PC-9 (cell line): ENCODE data around the gene TMEM253. TPM values are rescaled to one million over a fixed set of nuclear protein-coding genes. Genes with fewer than 3 reads are reported as not detected.

Experiments
- BruUV-seq: library from RNA; stranded (reverse); fragments of 400-500 nt; replicated peaks from 2 replicates; lab custom pipeline; 2021; lab: Mats Ljungman, UMichigan
- CTCF ChIA-PET: fragments of 300-600 bp; sonication (Branson Sonifier 250); formaldehyde crosslinking; loops from one replicate; lab custom pipeline; 2022; ENCODE audit warnings: antibody characterized with exemption; lab: Charles Lee
- POLR2A ChIA-PET: fragments of 300-600 bp; sonication (Branson Sonifier 250); formaldehyde crosslinking; loops from one replicate; lab custom pipeline; 2022; ENCODE audit warnings: antibody characterized with exemption; ENCODE audit not compliant: unreplicated experiment; lab: Charles Lee
- DNase-seq, 2 experiments: peaks; one replicate each; pipeline versions ENCODE4 v3.0.0 to v3.0.0-alpha.2; 2015 to 2022; ENCODE audit warnings: mixed read lengths in 1 of 2
- H2AFZ ChIP-seq: fragments of 200-600 bp; sonication (generic); 2 replicates; pipeline ENCODE4 v1.8.1; 2017; ENCODE audit warnings: antibody characterized with exemption
- H3F3A ChIP-seq: fragments of 200-600 bp; sonication (generic); 2 replicates; pipeline ENCODE4 v1.8.1; 2017; ENCODE audit warnings: antibody characterized with exemption, mild to moderate bottlenecking, low read depth; ENCODE audit not compliant: insufficient read depth
- H3K27ac ChIP-seq: fragments of 200-600 bp; sonication (generic); 2 replicates; pipeline ENCODE4 v1.6.1; 2016; ENCODE audit warnings: mixed run types
- H3K27me3 ChIP-seq: fragments of 200-600 bp; sonication (generic); 2 replicates; pipeline ENCODE4 v1.6.1; 2016; ENCODE audit warnings: low read depth, mixed run types; ENCODE audit not compliant: insufficient read depth
- H3K36me3 ChIP-seq: fragments of 200-600 bp; sonication (generic); 2 replicates; pipeline ENCODE4 v1.6.1; 2016; ENCODE audit warnings: low read depth, mixed run types
- H3K4me1 ChIP-seq: fragments of 200-600 bp; sonication (generic); replicated peaks from 2 replicates; pipeline ENCODE4 v1.6.1; 2016; ENCODE audit warnings: mixed run types; ENCODE audit not compliant: insufficient read depth
- H3K4me2 ChIP-seq: fragments of 200-600 bp; sonication (generic); 2 replicates; pipeline ENCODE4 v1.6.1; 2017; ENCODE audit warnings: mixed run types
- H3K4me3 ChIP-seq: fragments of 200-600 bp; sonication (generic); 2 replicates; pipeline ENCODE4 v1.6.1; 2016; ENCODE audit warnings: mixed run types
- H3K79me2 ChIP-seq: fragments of 200-600 bp; sonication (generic); 2 replicates; pipeline ENCODE4 v1.6.1; 2017; ENCODE audit warnings: low read depth, mixed run types
- H3K9me2 ChIP-seq: fragments of 200-600 bp; sonication (generic); 2 replicates; pipeline ENCODE4 v1.8.1; 2017; ENCODE audit warnings: mild to moderate bottlenecking; ENCODE audit not compliant: insufficient read depth
- H3K9me3 ChIP-seq: fragments of 200-600 bp; sonication (generic); 2 replicates; pipeline ENCODE4 v1.8.1; 2016; ENCODE audit warnings: low read depth; ENCODE audit not compliant: insufficient read depth
- H4K20me1 ChIP-seq: fragments of 200-600 bp; sonication (generic); 2 replicates; pipeline ENCODE4 v1.8.1; 2017; ENCODE audit not compliant: insufficient read depth
- EZH2 ChIP-seq: fragments of 200-600 bp; sonication (generic); IDR thresholded peaks from 2 replicates; pipeline ENCODE4 v1.8.0; 2017; ENCODE audit warnings: antibody characterized with exemption, low read depth
- intact Hi-C: fragments of 100-400 bp; cut with micrococcal nuclease; formaldehyde crosslinking; loops from one replicate; pipeline ENCODE4 v1.10.0; 2022; ENCODE audit not compliant: unreplicated experiment
- total RNA-seq: library from RNA; stranded (reverse); gene quantifications from 2 replicates; pipeline ENCODE4 v1.2.3, GENCODE V29; 2021
- TF ChIP-seq, protein P1 (sequence below): fragments of 200-600 bp; sonication (generic); conservative IDR thresholded peaks from 2 replicates; pipeline ENCODE4 v1.6.1; 2017; ENCODE audit warnings: mixed run types, antibody characterized with exemption, mild to moderate bottlenecking, moderate library complexity

Gene TMEM253
- total RNA-seq, 1 experiment from 2014 or later: 1.4 TPM

DNA sequence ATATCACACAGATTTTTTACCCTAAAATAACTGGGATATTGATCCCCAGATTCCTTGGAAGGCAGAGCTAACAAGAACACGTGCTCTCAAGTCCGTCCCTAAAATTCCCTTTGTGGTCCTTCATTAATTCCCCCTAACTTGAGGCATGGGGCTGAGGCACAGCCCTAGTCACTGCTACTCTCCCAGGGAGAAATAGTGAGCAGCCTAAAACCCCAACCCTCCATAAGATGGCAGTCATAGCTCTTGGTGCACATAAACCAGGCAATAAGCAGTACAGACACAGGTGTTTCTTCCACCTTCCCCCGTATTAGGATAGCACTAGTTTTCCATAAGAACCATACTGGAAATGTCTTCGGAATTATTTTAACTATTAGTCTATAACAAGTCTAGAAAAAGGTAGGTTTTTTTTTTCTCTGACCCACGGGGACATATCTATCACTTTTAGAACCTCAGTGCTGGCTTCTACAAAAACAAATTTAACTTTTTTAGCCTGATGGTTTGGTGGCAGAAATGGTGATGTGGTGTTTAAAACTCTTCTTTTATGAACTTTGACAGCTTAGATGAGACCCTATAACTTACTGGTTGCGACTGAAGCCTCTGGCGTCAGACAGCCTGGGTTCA is 33.9 kb upstream of the TMEM253 start:
- Histone ChIP-seq H3K27me3 (no peaks in the 10 kb centered on the region; the same call in none of the 2 replicates), H3K9me3 (no peaks in the 10 kb centered on the region), H3K27ac (no peak overlapping the region), H3K4me2 (no peak overlapping the region), H3K4me3 (no peak overlapping the region), H2AFZ (no peak overlapping the region), H3K79me2 (no peaks in the 10 kb centered on the region), H3K9me2 (no peaks in the 10 kb centered on the region), H3K4me1 (no peaks in the 10 kb centered on the region), H4K20me1 (no peaks in the 10 kb centered on the region), H3K36me3 (no peaks in the 10 kb centered on the region), H3F3A (no peaks in the 10 kb centered on the region)
- CTCF ChIA-PET: interaction anchor here (0.7 to 2.2 kb wide), 3 partner anchors 38 to 853 kb away, joined by 4 to 19 read pairs (median 5); no protein-coding TSS in a partner anchor
- no TSS peak for BruUV-seq
- intact Hi-C loops: loop anchor here (5.0 to 10.0 kb wide), 2 partner anchors 52 to 490 kb away; no protein-coding TSS in a partner anchor
- TF ChIP-seq, protein P1, sequence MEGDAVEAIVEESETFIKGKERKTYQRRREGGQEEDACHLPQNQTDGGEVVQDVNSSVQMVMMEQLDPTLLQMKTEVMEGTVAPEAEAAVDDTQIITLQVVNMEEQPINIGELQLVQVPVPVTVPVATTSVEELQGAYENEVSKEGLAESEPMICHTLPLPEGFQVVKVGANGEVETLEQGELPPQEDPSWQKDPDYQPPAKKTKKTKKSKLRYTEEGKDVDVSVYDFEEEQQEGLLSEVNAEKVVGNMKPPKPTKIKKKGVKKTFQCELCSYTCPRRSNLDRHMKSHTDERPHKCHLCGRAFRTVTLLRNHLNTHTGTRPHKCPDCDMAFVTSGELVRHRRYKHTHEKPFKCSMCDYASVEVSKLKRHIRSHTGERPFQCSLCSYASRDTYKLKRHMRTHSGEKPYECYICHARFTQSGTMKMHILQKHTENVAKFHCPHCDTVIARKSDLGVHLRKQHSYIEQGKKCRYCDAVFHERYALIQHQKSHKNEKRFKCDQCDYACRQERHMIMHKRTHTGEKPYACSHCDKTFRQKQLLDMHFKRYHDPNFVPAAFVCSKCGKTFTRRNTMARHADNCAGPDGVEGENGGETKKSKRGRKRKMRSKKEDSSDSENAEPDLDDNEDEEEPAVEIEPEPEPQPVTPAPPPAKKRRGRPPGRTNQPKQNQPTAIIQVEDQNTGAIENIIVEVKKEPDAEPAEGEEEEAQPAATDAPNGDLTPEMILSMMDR: peak; percentile 36; the same call in 1 of the 2 replicates
- no peak for TF ChIP-seq EZH2
- POLR2A ChIA-PET: interaction anchor here (0.6 kb wide), 1 partner anchor 264 kb away, joined by 3 read pairs; the partner anchor contains the start of gene RNASE1
- DNase-seq: no peak

- H3K9me3 ChIP-seq: no peaks in the 10 kb centered on the region
- ChIA-PET CTCF (interaction anchor here (1.1 to 2.2 kb wide), 4 partner anchors 36 to 67 kb away, joined by 3 to 19 read pairs (median 8); no protein-coding TSS in a partner anchor), POLR2A (interaction anchor here (0.6 to 0.7 kb wide), 3 partner anchors 36 to 369 kb away, joined by 4 to 6 read pairs (median 5); no protein-coding TSS in a partner anchor)
- intact Hi-C loops: loop anchor here (1.0 to 10.0 kb wide), 3 partner anchors 36 to 489 kb away; no protein-coding TSS in a partner anchor
- H3K36me3 ChIP-seq: no peaks in the 10 kb centered on the region
- DNase-seq: peak in 1 of 2 experiments; percentile 44
- H3K4me2 ChIP-seq: no peak overlapping the region
- no peaks in the 10 kb centered on the region for H4K20me1 ChIP-seq
- H3K4me3 ChIP-seq: no peak overlapping the region
- H3K79me2 ChIP-seq: no peaks in the 10 kb centered on the region
- H2AFZ ChIP-seq: no peak overlapping the region
- no peak overlapping the region for H3K27ac ChIP-seq
- H3K9me2 ChIP-seq: no peaks in the 10 kb centered on the region
- no TSS peak for BruUV-seq
- TF ChIP-seq, protein P1: peak; percentile 54
- no peak for TF ChIP-seq EZH2
- no peaks in the 10 kb centered on the region for H3F3A ChIP-seq
- no peaks in the 10 kb centered on the region for H3K4me1 ChIP-seq
- no peaks in the 10 kb centered on the region; the same call in none of the 2 replicates for H3K27me3 ChIP-seq
Observed at GRCh38 chr14:21068521-21069387, 32.1 kb upstream of the TMEM253 start.

DNA sequence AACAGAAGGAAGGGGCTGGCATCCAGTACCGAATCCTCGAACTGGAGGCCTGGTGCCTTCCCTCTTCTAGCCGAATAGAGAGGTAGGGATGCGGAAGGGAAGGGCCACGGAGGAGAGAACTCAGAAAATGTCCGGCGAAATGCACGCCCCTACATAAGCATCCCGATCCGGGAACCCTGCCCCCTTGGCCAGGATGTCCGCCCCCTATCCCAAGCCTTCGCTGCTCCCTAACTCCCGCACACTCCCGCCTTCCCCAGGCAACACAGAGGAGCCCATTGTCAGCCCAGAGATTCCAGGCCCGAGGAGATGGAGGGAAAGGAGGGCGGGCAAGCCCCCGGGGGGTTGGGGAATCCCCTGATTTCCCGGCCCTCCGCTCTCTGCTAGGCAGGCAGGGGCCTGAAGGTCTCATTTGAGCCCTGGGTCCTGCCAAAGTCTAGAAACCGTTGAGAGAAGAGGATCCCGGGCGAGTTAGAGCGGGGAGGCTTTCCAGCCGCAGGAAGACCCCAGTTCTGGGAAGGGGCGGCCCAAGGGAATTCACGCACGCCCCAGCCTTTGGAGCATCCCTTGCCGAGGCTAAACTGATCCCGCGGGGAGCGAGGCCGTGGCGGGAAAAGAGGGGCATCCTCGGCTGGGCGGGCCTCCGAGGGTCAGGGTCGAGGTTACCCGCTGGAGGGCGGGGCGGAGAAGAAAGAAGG is 31.3 kb upstream of the TMEM253 start:
- H3K36me3 ChIP-seq: no peaks in the 10 kb centered on the region
- H3K27ac ChIP-seq: no peak overlapping the region
- ChIA-PET POLR2A (no interaction called here), CTCF (interaction anchor here (0.6 to 2.2 kb wide), 2 partner anchors 35 to 72 kb away, joined by 6 to 19 read pairs; no protein-coding TSS in a partner anchor)
- no peaks in the 10 kb centered on the region for H3K4me1 ChIP-seq
- intact Hi-C loops: loop anchor here (5.0 to 10.0 kb wide), 2 partner anchors 55 to 488 kb away; no protein-coding TSS in a partner anchor
- 0 out of 2 replicates have a peak overlapping the region, but pooled peaks have one; percentile 79 for H2AFZ ChIP-seq
- no peaks in the 10 kb centered on the region for H3F3A ChIP-seq
- H3K9me3 ChIP-seq: no peaks in the 10 kb centered on the region
- H3K4me3 ChIP-seq: peak overlapping the region; percentile 64; the same call in 1 of the 2 replicates
- no peaks in the 10 kb centered on the region for H3K79me2 ChIP-seq
- BruUV-seq: no TSS peak
- no peaks in the 10 kb centered on the region; the same call in none of the 2 replicates for H3K27me3 ChIP-seq
- no peak for DNase-seq
- no peaks in the 10 kb centered on the region for H3K9me2 ChIP-seq
- no peaks in the 10 kb centered on the region for H4K20me1 ChIP-seq
- peak overlapping the region; percentile 83 for H3K4me2 ChIP-seq
- TF ChIP-seq, protein P1: no peak
- no peak for TF ChIP-seq EZH2
